ENCODE results near the gene SAFB.

SAFB gene

DNA sequence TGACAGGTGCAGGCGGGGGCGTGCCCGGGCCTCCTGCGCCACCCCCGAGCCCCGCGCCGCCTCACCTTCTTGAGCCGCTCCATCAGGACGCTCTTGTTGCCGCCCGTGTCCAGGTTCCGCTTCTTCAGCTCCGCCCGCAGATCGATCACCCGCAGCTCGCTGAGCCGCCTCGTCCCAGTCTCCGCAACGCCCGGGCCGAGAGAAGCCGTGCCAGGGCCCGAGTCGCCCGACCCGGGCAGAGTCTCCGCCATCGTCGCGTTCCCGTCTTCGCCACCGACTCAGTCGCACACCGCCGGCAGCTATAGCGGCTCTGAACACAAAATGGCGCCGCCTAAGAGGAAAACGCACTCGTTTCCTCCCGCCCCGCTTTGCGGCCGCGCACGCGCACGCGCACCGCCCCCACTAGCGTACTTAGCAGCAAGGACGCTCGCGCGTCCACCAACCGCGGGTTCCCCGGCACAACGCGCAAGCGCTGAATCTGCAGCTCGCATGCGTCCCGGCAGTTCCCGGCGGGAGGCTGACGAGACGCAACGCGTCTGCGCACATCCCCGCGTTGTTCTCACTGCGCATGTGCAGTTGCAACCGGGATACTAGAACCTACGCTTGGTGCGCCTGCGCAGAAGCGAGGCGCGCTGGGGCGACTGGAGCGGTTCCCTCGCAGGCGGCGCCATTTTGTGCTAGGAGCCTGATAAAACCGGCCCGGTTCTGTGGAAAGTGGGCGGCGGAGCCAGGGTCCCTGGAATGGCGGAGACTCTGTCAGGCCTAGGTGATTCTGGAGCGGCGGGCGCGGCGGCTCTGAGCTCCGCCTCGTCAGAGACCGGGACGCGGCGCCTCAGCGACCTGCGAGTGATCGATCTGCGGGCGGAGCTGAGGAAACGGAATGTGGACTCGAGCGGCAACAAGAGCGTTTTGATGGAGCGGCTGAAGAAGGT is at the start of gene SAFB, which contains the start of gene SAFB2:
TSS of gene SAFB (plus strand) at position 619 of the 932 bp plus-strand sequence. CDS start at position 742, 123 bp downstream.
TSS of gene SAFB2 (minus strand) at position 312 of the 932 bp plus-strand sequence. CDS start at position 251, 61 bp downstream.
- peaks cover 30% of the 10 kb centered on the region for H3K36me3 Mint-ChIP-seq
- H3K27me3 Mint-ChIP-seq, result no peaks in the 10 kb centered on the region
- peak within 1 kb of the TSS; percentile 100 for H3K27ac Mint-ChIP-seq
- peak within 1 kb of the TSS; percentile 100 for H3K4me3 Mint-ChIP-seq
- peaks cover 66% of the 10 kb centered on the region for H3K4me1 Mint-ChIP-seq
- no peaks in the 10 kb centered on the region for H3K9me3 Mint-ChIP-seq

DNA sequence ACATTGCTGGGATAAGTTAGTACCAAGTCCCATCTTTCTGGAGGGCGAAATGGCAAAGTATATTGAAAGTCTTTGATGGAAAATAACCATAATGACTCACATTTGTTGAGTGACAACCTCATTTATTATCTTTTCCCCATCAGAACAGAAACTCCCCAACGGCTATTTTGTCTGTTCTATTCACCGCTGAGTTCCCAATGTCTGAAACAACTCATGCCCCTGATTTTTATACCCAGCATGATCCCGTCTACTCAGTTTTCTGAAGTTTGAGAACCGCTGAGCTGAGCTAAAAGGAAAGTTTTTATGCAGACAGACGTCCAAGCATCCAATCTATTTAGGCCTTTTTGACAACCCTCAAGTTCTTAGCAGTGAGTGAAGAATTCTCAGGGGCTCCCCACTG is 47.3 kb upstream of the SAFB start:
- Mint-ChIP-seq H3K27me3 (no peaks in the 10 kb centered on the region), H3K4me1 (peaks cover 9% of the 10 kb centered on the region), H3K4me3 (no peak overlapping the region), H3K36me3 (no peaks in the 10 kb centered on the region), H3K27ac (no peak overlapping the region), H3K9me3 (no peaks in the 10 kb centered on the region)

- Mint-ChIP-seq H3K36me3 (no peaks in the 10 kb centered on the region), H3K4me3 (no peak overlapping the region), H3K9me3 (no peaks in the 10 kb centered on the region), H3K27ac (no peak overlapping the region), H3K27me3 (no peaks in the 10 kb centered on the region), H3K4me1 (peaks cover 9% of the 10 kb centered on the region)
Observed at GRCh38 chr19:5578097-5578846, 44.6 kb upstream of the SAFB start.

GRCh38 chr19:5579286-5579685 is 43.6 kb upstream of the SAFB start:
- peaks cover 9% of the 10 kb centered on the region for H3K4me1 Mint-ChIP-seq
- H3K27me3 Mint-ChIP-seq, result no peaks in the 10 kb centered on the region
- no peaks in the 10 kb centered on the region for H3K9me3 Mint-ChIP-seq
- no peak overlapping the region for H3K27ac Mint-ChIP-seq
- H3K36me3 Mint-ChIP-seq, result no peaks in the 10 kb centered on the region
- H3K4me3 Mint-ChIP-seq, result no peak overlapping the region

DNA sequence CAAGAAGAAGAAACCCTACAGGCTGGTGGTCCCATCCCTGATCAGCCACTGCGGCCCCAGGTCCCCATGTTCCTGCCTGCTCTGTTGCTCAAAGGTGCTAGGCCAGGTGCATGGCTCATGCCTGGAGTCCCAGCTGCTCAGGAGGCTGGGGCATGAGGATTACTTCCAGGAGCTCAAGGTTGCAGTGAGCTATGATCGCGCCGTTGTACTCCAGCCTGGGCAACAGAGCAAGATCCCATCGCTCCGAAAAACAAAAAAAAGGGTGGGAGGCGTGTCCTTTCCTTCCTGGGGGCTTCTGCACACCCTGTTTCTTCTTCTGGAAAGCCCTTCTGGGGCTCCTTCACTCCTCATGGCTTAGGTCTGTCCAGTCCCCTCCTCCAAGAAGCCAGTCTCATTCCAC is 43.2 kb upstream of the SAFB start:
- Mint-ChIP-seq H3K27ac (no peak overlapping the region), H3K4me1 (peaks cover 9% of the 10 kb centered on the region), H3K27me3 (no peaks in the 10 kb centered on the region), H3K4me3 (no peak overlapping the region), H3K9me3 (no peaks in the 10 kb centered on the region), H3K36me3 (no peaks in the 10 kb centered on the region)

GRCh38 chr19:5580161-5580571 is 42.7 kb upstream of the SAFB start:
- Mint-ChIP-seq H3K9me3 (no peaks in the 10 kb centered on the region), H3K4me3 (no peak overlapping the region), H3K36me3 (no peaks in the 10 kb centered on the region), H3K27me3 (no peaks in the 10 kb centered on the region), H3K4me1 (peaks cover 9% of the 10 kb centered on the region), H3K27ac (no peak overlapping the region)

- peak overlapping the region; percentile 76 for H3K27ac Mint-ChIP-seq
- peaks cover 11% of the 10 kb centered on the region for H3K4me1 Mint-ChIP-seq
- H3K4me3 Mint-ChIP-seq, result peak overlapping the region; percentile 26
- H3K27me3 Mint-ChIP-seq, result no peaks in the 10 kb centered on the region
- peaks cover 1% of the 10 kb centered on the region for H3K36me3 Mint-ChIP-seq
- H3K9me3 Mint-ChIP-seq, result no peaks in the 10 kb centered on the region
Observed at GRCh38 chr19:5585461-5586299, 37.2 kb upstream of the SAFB start.

- H3K27ac Mint-ChIP-seq, result no peak overlapping the region
Observed at GRCh38 chr19:5586300-5587070, 36.4 kb upstream of the SAFB start.

GRCh38 chr19:5587071-5587455 is 35.8 kb upstream of the SAFB start:
- peaks cover 11% of the 10 kb centered on the region for H3K4me1 Mint-ChIP-seq
- peaks cover 1% of the 10 kb centered on the region for H3K36me3 Mint-ChIP-seq
- H3K27me3 Mint-ChIP-seq, result no peaks in the 10 kb centered on the region
- no peak overlapping the region for H3K4me3 Mint-ChIP-seq
- no peaks in the 10 kb centered on the region for H3K9me3 Mint-ChIP-seq
- no peak overlapping the region for H3K27ac Mint-ChIP-seq

More at GRCh38 chr19:5586300-5587070, 36.4 kb upstream of the SAFB start:
- H3K27me3 Mint-ChIP-seq, result no peaks in the 10 kb centered on the region
- peaks cover 11% of the 10 kb centered on the region for H3K4me1 Mint-ChIP-seq
- H3K36me3 Mint-ChIP-seq, result peaks cover 1% of the 10 kb centered on the region
- H3K9me3 Mint-ChIP-seq, result no peaks in the 10 kb centered on the region
- H3K4me3 Mint-ChIP-seq, result no peak overlapping the region

DNA sequence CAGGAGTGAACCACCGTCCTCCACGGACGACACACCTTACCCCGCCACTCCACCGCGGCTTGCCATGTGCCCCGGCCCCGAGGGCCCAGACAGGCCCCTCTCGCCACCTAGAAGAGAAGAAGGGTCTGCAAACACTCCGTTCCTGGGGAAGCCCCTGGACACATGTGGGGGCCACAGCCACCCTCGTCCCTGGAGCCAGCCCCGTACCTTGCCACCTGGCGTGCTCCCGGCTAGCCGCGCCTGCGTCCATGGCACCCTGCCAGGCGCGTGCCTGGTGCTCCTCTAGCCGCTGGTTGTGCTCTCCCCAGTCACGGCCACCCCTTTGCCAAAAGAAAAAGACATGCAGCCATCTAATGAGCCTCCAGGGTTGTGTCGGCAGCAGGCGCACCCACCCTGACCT is 35.2 kb upstream of the SAFB start:
- H3K4me3 Mint-ChIP-seq, result no peak overlapping the region
- H3K4me1 Mint-ChIP-seq, result peaks cover 11% of the 10 kb centered on the region
- peak overlapping the region; percentile 8 for H3K27ac Mint-ChIP-seq
- no peaks in the 10 kb centered on the region for H3K9me3 Mint-ChIP-seq
- H3K36me3 Mint-ChIP-seq, result peaks cover 3% of the 10 kb centered on the region
- no peaks in the 10 kb centered on the region for H3K27me3 Mint-ChIP-seq

DNA sequence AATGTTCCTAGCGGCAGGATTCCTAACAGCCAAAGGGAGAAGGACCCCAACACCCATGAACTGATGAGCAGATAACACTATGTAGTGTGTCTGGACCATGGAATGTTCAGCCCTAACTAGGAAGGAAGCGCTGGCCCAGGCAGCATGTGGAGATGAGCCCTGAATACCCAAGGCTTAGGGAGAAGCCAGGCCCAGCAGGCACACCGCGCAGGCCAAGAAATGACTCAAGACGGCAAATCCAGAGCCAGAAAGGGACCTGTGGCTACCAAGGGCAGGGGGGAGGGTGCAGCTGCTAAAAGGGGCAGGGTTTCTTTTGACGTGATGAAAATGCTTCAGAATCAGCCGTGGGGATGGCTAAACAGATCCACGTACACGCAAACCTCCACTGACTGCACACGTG is 34.4 kb upstream of the SAFB start:
- Mint-ChIP-seq H3K4me1 (peaks cover 11% of the 10 kb centered on the region), H3K27ac (no peak overlapping the region), H3K36me3 (peaks cover 7% of the 10 kb centered on the region), H3K9me3 (no peaks in the 10 kb centered on the region), H3K4me3 (no peak overlapping the region), H3K27me3 (no peaks in the 10 kb centered on the region)

DNA sequence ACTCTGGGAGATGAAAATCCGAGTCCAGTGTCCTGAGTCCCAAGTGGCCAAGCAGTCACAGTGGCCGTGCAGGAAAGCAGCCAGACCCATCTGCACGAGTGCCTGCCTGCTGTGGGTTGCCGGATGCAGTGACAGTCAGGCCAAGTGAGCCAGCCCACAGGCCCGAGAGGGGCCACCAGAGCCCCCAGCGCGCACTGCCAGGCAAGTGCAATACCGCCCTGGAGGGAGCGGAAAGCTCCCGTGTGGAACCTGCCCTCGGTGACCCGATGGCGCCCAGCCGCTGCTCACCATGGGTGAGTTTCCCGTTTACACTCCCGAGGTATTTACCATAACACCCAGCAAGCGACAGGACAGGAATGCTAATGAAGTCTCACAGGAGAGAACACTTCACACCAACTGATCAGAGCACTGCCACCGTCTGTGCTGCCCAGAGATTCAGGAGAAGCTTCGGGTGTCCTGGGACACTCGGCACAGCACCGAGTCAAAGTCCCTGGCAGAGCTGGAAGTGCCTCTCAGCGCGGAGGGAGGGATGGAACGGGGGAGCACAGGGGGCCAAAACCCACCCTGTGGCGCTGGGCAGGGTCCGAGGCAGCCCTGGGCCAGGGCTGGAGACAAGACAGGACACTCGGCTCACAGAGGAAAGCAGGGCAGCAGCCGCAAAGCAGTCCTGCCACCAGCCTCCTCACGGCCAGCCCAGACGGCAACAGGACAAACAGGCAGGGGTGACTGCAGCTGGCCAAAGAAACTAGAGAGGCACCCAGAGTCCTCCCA is 33.8 kb upstream of the SAFB start:
- Mint-ChIP-seq H3K27ac (no peak overlapping the region), H3K36me3 (peaks cover 8% of the 10 kb centered on the region), H3K4me1 (peaks cover 11% of the 10 kb centered on the region), H3K4me3 (no peak overlapping the region), H3K9me3 (no peaks in the 10 kb centered on the region), H3K27me3 (no peaks in the 10 kb centered on the region)

DNA sequence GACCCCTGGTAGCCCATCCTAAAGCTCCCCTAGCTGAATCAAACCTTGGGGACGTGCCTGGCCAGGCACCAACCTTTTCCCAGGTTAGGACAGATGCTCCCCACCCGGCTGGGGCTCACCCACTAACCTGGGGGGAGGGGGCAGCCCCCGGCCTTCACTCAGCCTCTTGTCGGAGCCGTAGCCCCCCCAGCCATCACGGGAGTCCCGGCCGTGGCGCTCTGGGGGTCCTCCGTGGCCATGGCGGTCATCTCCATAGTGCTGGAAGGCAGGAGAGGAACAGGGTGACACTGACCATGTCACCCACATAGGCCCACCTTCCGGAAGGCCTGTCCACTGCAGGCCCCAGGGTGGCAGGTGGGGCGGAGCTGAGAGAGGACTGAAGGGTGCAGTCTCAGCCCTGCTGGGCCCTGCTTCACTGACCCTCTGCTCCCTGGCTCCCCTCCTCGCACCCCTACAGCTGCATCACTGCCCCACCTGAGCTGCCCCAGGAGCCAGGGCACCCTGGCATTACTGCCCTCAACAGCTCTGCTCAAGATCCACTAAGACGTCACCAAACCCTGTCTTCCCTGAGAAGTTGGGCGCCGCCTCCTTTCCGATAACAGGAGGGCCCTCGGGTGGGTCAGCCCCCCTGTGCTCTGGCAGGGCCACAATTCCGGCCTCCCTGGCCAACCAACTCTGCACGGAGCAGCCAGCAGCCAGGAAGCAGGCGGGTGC is 32.6 kb upstream of the SAFB start:
- peaks cover 13% of the 10 kb centered on the region for H3K4me1 Mint-ChIP-seq
- H3K36me3 Mint-ChIP-seq, result peaks cover 9% of the 10 kb centered on the region
- H3K9me3 Mint-ChIP-seq, result no peaks in the 10 kb centered on the region
- no peak overlapping the region for H3K4me3 Mint-ChIP-seq
- no peaks in the 10 kb centered on the region for H3K27me3 Mint-ChIP-seq
- no peak overlapping the region for H3K27ac Mint-ChIP-seq

- Mint-ChIP-seq H3K27ac (no peak overlapping the region), H3K9me3 (no peaks in the 10 kb centered on the region), H3K4me1 (peaks cover 11% of the 10 kb centered on the region), H3K36me3 (peaks cover 11% of the 10 kb centered on the region), H3K27me3 (no peaks in the 10 kb centered on the region), H3K4me3 (no peak overlapping the region)
Observed at GRCh38 chr19:5590865-5591154, 32.1 kb upstream of the SAFB start.

All from activated naive CD4-positive, alpha-beta T cell treated with anti-CD3 and anti-CD28 coated beads, Interleukin-2, amount 50 U/mL, for 24 hours (primary cell).